Activated CD4-positive, alpha-beta T cell treated with anti-CD3 and anti-CD28 coated beads for 24 hours (primary cell): ENCODE measurements around the gene IRS1.
"Not testable (repeated sequence)": the region's sequence is repeated elsewhere in the genome, so short reads cannot be mapped to it uniquely, and the experiment has no call there.

Experiments used
- DNase-seq, 2 donors: peaks; one replicate each; pipeline ENCODE4 v3.0.0-alpha.2; 2020; ENCODE audit warnings: low read depth in 2 of 2

IRS1 gene, protein sequence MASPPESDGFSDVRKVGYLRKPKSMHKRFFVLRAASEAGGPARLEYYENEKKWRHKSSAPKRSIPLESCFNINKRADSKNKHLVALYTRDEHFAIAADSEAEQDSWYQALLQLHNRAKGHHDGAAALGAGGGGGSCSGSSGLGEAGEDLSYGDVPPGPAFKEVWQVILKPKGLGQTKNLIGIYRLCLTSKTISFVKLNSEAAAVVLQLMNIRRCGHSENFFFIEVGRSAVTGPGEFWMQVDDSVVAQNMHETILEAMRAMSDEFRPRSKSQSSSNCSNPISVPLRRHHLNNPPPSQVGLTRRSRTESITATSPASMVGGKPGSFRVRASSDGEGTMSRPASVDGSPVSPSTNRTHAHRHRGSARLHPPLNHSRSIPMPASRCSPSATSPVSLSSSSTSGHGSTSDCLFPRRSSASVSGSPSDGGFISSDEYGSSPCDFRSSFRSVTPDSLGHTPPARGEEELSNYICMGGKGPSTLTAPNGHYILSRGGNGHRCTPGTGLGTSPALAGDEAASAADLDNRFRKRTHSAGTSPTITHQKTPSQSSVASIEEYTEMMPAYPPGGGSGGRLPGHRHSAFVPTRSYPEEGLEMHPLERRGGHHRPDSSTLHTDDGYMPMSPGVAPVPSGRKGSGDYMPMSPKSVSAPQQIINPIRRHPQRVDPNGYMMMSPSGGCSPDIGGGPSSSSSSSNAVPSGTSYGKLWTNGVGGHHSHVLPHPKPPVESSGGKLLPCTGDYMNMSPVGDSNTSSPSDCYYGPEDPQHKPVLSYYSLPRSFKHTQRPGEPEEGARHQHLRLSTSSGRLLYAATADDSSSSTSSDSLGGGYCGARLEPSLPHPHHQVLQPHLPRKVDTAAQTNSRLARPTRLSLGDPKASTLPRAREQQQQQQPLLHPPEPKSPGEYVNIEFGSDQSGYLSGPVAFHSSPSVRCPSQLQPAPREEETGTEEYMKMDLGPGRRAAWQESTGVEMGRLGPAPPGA (N-terminal part only)

DNA sequence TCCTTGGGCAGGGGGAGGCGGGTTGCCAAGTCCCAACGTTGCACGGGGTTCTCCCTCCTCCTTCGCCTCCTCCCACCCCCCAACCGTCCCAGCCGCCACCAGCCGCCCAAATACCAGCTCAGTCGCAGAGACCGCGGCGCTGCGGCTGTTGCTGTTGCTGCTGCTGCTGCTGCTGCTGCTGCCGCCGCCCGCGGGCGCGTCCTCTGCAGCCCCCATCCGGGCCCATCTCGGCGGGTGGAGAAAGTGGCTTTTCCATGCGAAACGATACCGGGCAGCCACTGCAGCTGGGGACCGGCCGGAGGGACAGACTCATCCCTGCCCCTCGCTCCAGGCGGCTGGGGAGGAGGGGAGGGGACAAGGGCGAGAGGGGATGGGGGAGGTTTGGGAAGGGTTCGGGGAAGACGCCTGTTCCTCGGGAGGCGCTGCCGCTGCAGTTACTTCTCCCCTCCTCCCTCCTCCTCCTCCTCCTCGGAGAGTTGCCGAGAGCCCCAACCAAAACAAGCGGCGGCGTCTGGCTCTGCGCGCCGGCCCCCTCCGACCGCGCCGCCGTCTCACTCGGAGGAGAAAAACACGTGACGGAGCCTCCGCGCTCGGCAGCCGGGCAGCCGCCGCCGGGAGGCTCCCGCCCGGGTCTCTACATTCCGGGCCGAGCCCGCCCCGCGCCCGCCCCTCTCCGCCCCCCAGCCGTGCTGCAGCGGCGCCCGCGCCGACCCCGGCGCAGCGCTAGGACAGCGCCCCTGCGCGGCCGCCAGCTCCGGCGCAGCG lies at the start of gene IRS1:
Gene IRS1, minus strand, starts transcription at position 610 of the 765 bp plus-strand sequence. CDS start 1,082 bp downstream, outside the sequence.
- DNase-seq = peak in 1 of 2 donors; percentile 38

DNA sequence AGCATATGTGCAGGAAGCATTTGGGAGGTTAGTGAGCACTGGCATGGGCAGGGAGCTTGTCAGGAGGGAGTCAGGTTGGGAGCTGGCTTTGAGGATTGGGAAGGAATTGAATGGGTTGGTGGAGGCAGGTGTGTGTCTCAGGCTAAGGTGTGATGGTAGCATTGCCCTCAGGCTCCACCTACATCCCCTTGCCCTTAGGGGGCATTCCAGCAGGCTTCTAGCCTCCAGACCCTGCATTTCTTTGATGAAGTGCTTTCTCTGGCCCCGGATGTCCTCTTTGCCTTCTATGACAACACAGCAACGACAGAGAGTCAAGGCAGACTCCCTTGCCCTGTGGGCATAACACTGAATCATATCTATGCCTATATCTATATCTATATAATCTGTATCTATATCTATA lies 49.7 kb upstream of the IRS1 start:
- no peak for DNase-seq

DNA sequence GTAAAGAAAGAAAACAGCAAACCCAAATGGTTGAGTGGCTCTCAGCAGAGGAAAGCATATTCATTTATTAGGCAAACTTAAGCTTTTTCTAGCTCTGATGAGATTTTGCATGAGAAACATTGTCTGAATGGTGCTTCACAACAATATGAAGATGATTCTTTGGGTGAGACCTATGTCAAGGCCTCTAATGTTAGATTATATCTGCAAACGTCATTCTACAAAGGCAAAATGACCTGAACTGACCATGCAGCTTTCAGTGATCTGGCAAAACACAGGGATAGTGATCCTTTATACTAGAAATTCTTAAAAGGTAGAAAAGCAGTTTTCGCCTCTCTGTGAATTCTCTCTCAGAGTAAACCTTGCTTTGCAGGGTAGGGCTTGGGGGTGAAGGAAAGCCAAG lies 47.9 kb upstream of the IRS1 start:
- DNase-seq = no peak

DNA sequence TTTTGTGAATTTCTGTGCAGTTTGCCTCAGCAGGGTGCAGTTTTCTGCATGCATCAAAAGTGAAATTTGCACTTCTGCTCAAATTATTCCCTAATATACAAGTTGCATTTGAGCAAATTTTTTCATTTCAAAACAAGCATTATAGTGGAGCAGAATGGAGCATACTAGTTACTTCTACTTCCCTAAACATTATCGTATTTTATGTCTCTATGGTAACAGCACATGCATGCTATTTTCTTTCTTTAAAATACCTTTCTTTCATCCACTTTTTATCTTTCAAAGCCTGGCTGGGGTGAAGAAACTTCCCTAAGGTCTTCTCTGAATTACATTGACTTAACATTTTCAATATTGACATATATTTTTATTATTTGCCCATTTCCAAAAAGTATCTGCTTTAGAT lies 47.5 kb upstream of the IRS1 start:
- no peak for DNase-seq

DNA sequence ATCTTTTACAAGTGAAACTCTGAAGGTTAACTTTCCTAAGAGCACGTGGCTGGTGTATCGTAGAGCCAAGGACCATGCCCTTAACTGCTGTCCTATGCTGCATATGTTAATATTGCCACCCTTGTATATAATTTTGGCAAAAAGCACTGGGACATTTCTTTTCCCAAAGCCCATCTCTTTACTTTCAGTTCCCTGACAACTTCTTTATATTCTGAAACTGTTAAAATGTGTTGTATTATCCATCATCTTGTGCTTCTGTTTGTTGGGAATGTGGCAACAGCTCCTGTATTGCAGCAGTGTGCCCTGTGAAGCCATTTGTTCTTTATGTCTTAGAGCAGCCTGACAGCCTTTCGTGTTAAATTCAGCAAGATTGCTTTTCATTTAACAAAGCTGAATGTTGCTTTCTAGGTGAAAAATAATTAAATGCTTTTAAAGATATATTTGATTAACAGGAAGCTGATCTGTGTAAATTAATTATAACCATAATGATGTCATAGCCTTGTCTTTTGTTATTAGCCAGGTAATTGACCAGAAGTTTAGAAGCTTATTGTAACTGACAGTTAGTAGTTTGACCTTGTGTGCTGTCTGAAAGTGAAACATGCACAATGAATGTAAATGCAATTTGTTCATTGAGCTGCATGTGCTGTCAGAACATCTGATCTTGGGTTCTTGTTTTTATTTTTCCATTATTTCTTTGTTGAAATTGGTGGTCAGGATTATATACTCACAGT lies 45.9 kb upstream of the IRS1 start:
- DNase-seq = no peak

DNA sequence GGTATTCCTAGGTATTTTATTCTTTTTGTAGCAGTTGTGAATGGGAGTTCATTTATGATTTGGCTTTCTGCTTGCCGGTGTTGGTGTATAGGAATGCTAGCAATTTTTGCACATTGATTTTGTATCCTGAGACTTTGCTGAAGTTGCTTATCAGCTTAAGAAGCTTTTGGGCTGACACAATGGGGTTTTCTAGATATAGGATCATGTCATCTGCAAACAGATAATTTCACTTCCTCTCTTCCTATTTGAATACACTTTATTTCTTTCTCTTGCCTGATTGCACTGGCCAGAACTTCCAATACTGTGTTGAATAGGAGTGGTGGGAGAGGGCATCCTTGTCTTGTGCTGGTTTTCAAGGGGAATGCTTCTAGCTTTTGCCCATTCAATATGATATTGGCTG lies 43.4 kb upstream of the IRS1 start:
- DNase-seq = not testable (repeated sequence)

DNA sequence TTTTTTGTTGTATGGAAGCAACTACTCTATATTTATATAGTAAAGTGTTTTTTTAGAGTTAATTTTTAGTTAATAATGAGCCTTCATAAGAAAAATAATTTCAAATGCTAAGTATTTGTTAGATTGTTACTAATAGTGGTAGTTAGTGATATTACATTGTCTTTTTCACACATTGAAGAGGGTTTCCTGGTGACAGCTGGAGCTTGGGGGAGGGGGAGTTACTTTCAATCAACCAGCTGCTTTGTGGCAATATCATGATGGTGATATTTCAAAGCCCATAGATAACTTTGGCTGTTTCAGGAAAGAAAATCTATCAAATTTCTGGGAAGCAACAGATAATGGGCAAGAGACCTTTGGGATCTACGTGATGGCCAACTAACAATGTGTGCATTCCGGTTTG lies 40.3 kb upstream of the IRS1 start:
- DNase-seq = no peak

DNA sequence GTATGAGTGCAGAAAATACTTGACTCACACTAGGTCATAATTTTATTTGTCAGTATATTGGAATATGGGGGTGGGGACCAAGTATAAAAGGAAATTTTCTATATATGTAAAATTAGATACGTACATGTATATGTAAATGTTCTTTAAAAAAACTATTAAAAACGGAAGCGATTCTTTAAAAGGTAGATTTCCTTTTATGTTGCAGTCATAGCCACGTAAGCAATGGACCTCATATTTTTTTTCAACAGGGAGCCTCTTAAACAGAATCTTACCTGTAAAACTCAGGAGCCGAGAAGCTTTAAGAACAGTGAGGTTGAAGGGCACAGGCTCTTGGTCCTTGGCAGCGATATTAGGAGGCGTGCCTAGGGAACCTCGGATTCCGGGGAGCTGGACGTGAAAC lies 39.5 kb upstream of the IRS1 start:
- no peak for DNase-seq

DNA sequence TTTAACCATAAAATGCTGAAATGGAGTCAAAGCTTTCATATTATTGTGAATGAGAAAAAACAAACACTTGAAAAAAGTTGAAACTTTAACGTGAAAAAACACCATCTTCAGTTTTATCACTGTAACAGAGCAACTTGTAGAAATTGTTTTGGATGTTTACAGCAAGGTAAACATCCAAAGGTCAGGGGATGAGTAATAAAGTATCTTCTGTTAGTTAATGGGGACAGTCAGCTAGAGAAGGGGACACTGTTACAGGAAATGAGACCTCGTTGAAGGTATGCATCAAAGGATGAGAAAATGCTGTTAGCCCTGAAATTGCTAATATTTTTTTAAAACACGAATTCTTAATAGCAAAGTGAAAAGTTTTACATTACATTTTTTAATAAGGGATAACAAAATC lies 39.1 kb upstream of the IRS1 start:
- DNase-seq = no peak

DNA sequence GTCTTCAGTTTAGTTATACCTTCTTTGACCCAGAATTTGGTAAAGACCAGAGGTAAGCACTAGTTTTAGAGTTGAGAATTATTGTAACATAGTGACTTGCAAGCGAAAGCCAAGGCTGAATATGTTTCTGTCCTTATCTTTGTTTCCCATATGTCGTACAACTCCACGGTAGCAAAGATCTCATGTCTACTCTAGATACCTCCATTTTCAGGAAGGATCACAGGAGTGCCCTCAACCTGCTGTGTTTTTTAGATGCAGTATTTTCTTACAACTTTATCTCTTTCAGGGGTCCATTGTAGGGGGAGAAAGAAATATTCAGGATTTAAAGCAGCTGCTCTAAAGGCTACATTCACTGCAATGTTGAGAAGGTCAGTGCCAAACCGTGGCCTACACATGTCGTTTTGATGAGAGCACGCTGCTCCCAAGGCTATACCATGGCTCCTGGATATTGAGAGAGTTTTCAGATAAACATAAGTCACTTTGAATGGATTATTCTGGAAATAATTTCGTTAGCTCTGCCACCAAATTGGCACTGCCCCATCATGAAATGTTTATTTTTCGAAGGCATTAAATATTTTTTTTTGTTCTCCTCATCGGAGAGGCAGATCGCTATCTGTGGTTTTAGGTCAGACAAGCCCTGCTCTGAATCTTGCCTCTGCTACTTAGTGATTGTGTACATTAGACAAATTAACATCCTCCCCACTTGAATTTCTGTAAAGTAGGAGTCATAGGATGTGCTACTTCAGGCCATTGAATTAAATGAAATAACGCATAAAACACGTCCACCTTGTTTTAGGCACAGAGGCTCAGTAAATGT lies 38.4 kb upstream of the IRS1 start:
- no peak for DNase-seq

DNA sequence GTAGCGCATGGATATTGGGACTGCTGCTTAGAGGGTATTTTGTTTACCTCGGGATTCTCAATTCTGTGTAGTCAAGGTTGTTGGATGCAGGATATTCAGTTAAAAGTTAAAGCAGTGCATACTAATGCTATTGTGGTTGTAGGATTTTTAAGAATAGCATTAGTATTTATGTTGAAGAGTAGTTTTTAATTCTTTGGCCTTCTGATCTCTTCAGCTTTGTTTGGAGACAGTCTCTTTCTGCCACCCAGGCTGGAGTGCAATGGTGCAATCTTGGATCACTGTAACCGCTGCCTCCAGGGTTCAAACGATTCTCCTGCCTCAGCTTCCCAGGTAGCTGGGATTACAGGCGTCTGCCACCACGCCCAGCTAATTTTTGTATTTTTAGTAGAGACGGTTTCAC lies 37.7 kb upstream of the IRS1 start:
- no peak for DNase-seq

DNA sequence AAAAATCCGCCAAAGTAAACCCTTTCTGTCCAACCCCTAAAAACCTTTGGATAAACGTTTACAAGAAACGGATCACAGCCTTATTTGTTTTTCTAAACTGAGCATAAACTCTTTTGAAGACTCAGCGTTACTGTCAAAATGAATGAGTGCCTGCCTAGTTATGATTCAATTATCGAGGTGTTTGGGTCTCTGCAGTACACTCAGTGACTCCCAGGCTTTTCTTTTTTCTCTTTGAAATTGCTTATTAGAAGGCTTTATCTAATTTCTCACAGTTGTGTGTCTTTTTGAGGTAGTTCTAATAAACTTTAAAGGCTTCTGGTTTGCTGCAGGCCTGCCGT lies 36.9 kb upstream of the IRS1 start:
- no peak for DNase-seq

DNA sequence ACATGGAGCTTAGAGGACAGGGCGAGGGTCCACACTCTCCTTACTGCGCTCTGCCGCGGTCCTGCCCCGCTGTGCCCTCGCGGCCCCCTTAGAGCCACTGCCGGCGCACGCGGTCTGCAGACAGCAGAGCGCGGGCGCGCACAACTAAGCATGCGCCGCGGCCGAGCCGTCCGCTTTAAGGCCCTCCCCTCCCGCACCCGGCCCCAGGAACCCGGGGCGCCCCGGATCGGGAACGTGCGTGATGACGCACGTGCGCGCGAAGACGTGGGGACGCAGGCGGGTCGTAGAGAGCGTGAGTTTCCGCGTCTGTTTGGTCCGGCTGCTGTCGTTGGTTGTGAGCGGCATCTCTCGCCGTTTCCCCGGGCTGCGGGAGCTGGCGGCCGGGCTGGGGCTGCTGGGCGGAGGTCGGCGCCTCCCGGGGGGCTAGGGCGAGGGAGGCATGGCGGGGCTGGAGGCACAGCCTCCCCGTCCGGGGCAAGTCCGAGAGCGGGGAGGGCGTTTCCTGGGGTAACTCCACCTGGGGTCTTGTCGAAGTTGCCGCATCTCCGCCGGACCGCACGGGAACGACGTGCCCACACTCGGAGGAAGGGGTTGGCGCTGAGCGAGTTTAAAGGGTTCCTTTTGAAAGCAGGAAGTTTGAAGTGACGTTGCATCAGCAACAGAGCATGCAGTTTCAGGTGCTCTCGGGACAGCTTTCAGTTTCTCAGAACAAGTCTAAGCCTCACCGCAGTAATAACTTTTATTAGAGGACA lies 36.4 kb upstream of the IRS1 start, which contains the start of gene RHBDD1:
Gene RHBDD1, plus strand, starts transcription at position 259 of the 752 bp plus-strand sequence. CDS start 28,640 bp downstream, outside the sequence.
- DNase-seq = peak; percentile 86 to 93

DNA sequence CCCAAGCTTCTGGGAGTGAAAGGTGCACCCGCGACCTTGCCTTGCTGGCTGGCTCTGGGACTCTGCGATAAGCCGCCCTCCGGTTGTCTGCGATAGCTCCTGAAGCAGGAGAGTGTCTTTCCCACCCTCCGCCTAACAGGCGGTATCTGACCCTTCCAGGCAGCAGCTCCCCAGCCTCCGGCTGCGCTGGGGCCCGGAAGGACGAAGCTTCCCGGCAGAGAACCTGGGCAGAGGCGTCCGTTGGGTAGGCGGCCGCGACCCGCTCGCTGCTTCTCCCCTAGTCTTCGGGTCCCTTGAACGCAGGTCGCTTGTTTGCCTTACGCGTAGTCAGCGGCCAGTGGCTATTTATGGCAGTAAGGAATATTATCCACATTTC lies 35.8 kb upstream of the IRS1 start:
- DNase-seq = no peak

DNA sequence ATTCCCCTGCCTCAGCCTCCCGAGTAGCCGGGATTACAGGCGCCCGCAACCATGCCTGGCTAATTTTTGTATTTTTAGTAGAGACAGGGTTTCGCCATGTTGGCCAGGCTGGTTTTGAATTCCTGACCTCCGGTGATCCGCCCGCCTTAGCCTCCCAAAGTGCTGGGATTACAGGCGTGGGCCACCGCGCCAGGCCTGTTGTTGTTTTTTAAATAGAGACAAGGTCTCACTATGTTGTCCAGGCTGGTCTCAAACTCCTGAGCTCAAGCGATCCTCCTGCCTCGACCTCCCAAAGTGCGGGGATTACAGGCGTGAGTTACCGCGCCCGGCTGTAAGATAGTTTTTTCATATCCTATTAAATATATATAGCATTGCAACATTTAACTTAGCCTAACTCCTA lies 35.3 kb upstream of the IRS1 start:
- DNase-seq = not testable (repeated sequence)

DNA sequence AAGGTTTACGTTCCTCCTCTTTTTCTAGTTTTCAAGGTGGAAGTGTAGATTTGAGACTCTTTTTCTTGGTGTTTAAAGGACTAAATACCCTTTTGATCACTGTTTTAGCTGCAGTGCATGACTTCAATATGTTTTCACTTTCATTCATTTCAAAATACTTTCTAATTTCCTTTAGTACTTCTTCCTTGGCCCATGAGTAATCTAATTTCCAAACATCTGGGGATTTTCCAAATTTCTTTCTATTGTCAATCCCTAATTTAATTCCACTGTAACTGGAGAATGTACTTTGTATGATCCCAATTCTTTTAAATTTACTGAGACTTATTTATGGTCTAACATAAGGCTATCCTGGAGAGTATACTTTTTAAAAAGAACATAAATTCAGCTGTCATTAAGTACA lies 32.4 kb upstream of the IRS1 start:
- DNase-seq = no peak

DNA sequence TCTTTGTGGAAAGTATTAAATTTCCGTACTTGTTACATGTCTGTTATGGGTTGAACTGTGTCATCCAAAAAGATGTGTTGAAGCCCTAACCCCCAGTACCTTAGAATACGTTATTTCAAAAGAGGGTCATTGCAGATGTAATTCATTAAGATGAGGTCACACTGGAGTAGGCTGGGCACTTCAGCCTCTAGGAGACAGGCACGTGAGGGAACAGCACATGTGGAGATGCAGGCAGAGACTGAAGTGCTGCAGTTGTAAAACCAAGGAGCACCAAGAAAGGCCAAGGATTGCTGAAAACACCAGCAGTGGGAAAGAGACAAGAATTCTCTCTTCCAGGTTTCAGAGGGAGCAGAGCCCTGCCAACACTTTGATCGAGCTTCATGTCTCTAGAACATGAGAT lies 31.6 kb upstream of the IRS1 start:
- no peak for DNase-seq

DNA sequence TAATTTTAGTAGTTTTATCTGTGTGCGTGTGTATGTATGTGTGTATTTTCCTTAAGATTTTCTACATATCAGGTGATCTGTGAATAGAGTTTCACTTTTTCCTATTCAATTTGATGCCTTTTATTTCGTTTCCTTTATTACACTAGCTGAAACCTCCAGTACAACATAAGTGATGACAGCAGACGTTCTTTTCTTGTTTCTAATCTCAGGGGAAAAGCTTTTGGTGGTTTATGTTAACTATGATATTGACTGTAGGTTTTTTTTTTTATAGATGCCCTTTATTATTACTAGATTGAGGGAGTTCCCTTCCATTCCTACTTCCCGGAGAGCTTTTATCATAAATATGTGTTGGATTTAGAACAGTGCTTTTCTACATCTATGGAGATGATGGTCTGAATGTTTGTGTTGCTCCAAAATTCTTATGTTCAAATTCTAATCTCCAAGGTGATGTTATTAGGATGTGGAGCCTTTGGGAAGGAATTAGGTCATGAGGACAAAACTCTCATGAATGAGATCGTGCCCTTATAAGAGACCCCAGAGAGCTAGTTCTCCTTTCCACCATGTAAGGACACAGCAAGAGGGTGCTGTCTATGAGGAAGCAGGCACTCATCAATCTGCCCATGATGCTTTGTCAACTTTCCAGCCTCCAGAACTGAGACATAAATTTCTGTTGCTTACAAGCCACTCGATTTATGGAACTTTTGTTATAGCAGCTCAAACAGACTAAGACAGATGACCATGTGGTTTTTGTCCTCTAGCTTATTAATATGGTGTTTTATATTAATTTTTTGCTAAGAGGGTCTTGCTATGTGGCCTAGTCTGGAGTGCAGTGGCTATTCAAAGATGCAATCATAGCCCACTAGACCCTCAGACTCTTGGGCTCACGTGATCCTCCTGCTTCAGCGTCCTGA lies 30.4 kb upstream of the IRS1 start:
- no peak for DNase-seq

DNA sequence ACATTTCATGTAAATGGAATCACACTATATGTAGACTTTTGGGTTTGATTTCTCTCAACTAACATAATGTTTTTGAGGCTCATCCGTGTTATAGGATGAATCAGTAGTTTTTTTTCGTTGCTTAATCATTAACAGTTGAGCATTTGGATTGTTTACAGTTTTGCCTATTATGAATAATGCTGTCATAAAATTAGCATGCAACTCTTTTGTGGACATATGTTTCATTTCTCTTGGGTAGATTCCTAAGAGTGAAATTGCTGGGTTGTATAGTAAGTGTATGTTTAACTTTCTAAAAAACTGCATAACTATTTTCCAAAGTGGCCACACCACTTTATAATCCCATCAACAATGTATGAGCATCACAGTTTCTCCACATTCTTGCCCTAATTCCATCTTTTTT lies 28.6 kb upstream of the IRS1 start:
- DNase-seq = no peak
